AG10803 (cell line): ENCODE measurements around the gene RNU1-4.
"Not testable (repeated sequence)": the region's sequence is repeated elsewhere in the genome, so short reads cannot be mapped to it uniquely, and the experiment has no call there.

ENCODE experiments used
- DNase-seq: peaks from one replicate; pipeline ENCODE4 v3.0.0; 2010; ENCODE audit warnings: low read depth
- H3K4me3 ChIP-seq: 2 replicates; pipeline ENCODE4 v1.5.1; 2011; ENCODE audit warnings: mild to moderate bottlenecking, low read length, control low read depth
- TF ChIP-seq, protein P1 (sequence below): conservative IDR thresholded peaks from 2 replicates; pipeline ENCODE4 v1.5.1; 2011; ENCODE audit warnings: mild to moderate bottlenecking, low read length, control low read depth, inconsistent platforms

The RNU1-4 gene

DNA sequence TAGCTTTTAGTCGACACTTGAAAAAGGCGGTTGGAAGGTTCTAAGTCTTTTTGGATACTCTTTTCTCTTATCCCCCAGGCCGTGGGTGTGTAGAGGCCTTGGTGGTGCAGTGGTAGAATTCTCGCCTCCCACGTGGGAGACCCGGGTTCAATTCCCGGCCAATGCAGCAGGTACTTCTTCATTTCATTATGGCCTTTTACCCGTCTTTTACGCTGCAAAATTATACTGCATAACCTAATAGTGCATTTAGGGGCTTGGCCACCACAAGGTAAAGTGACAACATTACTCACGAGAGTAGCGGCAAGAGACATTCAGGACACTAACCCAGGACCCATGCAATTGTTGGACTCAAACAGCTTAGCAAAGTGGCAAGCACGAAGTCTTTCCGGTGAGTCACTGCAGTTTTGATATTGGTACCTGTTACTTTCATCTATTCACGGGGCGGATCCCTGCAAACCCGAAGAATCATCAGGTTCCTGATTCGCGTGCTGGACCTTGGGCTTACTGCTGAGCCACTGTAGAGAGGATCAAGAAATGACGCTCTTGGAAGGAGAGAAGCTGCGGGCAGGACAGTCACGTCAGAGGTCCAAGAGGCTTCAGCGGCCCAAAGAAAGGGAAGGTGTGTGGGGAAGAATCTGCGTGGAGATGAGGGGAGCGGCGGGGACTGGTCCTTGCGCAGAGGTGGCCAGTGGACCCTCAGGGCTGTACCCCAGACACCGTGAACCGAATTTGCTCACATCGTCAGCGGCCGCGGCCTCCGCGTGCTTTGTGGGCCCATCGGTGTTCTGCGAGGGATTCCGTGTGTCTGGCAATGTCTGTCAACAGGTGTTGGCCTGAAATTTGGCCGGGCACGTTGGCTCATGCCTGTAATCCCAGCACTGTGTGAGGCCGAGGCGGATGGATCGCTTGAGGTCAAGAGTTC, 12.9 kb upstream of the RNU1-4 start:
- no peak overlapping the region for H3K4me3 ChIP-seq
- TF ChIP-seq, protein P1, sequence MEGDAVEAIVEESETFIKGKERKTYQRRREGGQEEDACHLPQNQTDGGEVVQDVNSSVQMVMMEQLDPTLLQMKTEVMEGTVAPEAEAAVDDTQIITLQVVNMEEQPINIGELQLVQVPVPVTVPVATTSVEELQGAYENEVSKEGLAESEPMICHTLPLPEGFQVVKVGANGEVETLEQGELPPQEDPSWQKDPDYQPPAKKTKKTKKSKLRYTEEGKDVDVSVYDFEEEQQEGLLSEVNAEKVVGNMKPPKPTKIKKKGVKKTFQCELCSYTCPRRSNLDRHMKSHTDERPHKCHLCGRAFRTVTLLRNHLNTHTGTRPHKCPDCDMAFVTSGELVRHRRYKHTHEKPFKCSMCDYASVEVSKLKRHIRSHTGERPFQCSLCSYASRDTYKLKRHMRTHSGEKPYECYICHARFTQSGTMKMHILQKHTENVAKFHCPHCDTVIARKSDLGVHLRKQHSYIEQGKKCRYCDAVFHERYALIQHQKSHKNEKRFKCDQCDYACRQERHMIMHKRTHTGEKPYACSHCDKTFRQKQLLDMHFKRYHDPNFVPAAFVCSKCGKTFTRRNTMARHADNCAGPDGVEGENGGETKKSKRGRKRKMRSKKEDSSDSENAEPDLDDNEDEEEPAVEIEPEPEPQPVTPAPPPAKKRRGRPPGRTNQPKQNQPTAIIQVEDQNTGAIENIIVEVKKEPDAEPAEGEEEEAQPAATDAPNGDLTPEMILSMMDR, result no peak
- DNase-seq, result peak; percentile 29

DNA sequence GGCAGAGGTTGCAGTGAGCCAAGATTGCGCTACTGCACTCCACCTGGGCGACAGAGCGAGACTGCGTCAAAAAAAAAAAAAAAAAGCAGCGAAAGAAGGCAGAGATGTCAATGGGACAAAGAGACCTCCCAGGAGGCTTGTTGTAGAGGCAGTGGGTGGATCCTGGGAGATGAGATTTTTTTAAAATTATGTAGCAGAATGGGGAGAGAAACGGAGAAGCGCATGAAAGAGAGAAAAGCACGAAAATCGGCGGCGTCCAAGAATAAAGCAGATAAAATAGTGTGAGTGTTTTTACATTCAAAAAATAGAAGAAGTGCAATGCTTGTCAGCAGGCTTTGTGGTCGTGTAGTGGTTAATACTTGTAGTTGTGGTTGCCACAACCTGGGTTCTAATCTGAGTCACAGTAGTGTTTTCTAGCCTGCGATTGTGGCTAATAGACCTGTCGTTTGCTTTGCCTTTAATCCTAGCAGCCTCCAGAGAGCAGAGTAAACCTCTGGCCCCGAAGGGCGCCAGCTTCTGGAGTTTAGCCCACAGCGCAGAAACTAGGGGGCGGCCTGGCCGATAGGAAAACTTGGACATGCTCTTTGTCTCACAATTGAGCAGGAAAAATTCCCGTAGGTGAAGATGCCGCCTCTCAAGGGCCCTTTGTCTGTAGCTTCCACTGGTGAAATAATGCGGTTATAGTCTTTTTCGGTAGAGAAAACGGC, 11.9 kb upstream of the RNU1-4 start:
- not testable (repeated sequence) for H3K4me3 ChIP-seq

GRCh38 chr1:16732254-16732896, 7.9 kb upstream of the RNU1-4 start:
- not testable (repeated sequence) for DNase-seq

More for the DNA sequence above, 11.9 kb upstream of the RNU1-4 start:
- not testable (repeated sequence) for DNase-seq

DNA sequence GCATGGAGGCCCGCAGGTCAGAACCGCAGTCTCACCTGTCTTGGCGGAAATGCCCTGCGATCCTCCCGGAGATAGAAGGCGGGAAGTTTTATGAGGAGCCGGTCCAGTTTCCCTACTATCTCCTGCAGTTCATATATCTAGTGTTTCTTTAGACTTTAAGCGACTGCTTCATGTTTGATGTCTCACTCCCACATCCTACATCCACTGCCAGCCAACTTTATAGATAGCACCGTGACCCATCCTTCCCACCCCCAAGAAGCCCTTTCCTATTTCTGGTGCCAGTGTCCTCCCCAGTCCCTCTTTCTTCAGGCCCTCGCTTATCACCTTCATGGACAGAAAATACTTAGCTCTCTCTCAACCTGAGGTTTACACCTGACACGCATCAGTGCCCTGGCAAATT, 914 bp downstream of the RNU1-4 start:
- DNase-seq, H3K4me3 ChIP-seq: not testable (repeated sequence)

More at GRCh38 chr1:16732254-16732896, 7.9 kb upstream of the RNU1-4 start:
- not testable (repeated sequence) for H3K4me3 ChIP-seq

- not testable (repeated sequence) for DNase-seq, H3K4me3 ChIP-seq
Observed at GRCh38 chr1:16747660-16748059, 7.3 kb downstream of the RNU1-4 start.

- not testable (repeated sequence) for H3K4me3 ChIP-seq, DNase-seq
Observed at GRCh38 chr1:16748710-16749109, 8.4 kb downstream of the RNU1-4 start.

GRCh38 chr1:16749910-16750888, 9.9 kb downstream of the RNU1-4 start:
- not testable (repeated sequence) for DNase-seq, H3K4me3 ChIP-seq

DNA sequence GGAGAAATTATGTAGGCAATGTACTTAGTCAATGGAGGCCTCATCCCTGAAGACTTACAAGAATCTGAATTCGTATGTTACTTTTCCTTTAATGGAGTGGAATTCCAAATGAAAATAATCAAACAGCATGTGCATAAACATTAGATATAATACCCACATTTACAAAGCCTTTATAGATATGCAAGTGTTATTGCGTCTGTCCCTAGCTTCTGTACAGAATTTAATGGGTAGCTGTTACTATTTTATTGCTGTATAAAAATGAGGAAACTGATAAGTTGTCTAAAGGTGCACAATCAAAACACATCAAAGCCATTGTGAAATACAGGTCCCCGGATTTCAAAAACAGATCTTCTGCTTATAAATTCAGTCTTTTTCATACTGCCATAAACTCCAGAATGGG, 12.5 kb downstream of the RNU1-4 start:
- not testable (repeated sequence) for DNase-seq

DNA sequence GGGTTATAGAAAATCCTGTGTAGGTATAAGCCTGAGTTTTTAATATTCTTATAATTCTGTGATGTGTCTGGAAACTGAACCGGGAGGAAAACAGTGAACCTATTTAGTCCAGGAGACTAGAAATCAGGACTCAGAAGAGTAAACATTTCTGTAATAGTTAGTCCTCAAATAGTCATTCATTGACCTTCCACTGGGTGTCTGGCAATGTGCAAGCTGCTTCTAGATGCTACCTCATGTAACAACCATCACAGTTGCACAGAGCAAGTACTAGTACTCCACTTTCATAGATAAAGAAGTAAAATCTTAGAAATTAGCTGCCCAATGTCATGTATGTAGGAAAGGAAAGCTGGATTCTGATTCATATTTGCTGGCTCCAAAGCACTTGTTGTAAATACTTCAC, 15.1 kb downstream of the RNU1-4 start:
- H3K4me3 ChIP-seq, DNase-seq: not testable (repeated sequence)

More for the DNA sequence above, 12.5 kb downstream of the RNU1-4 start:
- H3K4me3 ChIP-seq, result not testable (repeated sequence)

DNA sequence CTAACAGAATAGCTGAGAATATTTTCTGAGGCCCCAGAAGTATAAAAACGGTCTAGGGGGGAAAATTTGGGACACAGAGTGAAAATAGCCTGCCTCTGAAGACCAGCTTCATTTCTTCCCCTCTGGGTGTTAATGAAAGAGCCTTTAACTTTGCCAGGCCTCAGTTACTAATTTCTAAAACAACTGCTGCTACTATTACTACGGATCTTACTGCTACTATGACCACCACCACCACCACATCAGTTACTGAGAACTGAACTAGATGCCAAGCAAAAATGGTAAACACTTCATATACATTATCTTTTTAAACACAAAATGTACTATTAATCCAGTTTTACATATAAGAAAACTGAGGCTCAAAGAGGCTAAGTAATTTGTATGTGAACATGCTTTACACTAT, 15.6 kb downstream of the RNU1-4 start:
- H3K4me3 ChIP-seq, DNase-seq: not testable (repeated sequence)

- not testable (repeated sequence) for DNase-seq, H3K4me3 ChIP-seq
Observed at GRCh38 chr1:16757574-16757973, 17.3 kb downstream of the RNU1-4 start.

GRCh38 chr1:16758060-16758459, 17.7 kb downstream of the RNU1-4 start:
- DNase-seq, H3K4me3 ChIP-seq: not testable (repeated sequence)

GRCh38 chr1:16759041-16759493, 18.8 kb downstream of the RNU1-4 start:
- not testable (repeated sequence) for DNase-seq, H3K4me3 ChIP-seq

DNA sequence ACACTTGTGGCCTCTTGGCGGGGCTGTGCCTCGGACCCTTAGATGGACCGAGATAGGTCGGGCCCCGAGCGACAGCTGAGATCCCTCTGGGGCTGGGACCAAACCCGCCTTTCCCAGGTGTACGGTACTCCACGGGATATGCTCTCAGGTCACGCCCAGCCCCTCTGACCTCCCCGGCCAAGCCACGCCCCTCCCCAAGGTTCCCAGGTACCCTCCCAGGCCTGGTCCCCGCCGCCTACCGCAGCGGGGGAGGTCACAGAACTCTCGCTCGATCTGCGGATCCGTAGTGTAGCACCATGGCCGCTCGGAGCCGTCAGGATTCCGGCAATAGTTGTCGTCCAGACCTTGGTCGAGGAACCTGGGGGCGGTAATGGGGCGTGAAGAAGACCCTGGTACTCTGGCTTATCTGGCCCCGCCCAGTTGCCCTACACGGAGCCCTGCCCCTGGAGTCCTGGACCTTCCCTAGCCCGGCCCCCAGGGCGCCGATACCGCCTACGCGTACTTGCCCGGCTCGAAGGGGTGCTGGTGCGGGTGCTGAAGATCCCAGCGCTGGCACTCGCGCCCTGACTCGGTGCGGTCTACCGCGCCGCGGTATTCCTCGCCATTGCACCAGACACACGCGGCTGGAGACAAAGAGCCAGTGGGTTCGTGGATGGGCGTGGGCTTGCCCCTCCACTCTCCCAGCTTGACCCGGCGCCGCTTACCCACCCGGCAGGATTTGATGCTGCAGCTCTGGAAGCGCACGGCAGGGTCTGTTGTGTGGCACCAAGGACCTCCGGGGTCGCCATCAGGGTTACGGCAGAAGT, 19.5 kb downstream of the RNU1-4 start:
- not testable (repeated sequence) for DNase-seq, H3K4me3 ChIP-seq

GRCh38 chr1:16760456-16760765, 20.1 kb downstream of the RNU1-4 start:
- H3K4me3 ChIP-seq, DNase-seq: not testable (repeated sequence)

GRCh38 chr1:16760801-16761200, 20.5 kb downstream of the RNU1-4 start:
- not testable (repeated sequence) for H3K4me3 ChIP-seq

More at GRCh38 chr1:16760801-16761200, 20.5 kb downstream of the RNU1-4 start:
- not testable (repeated sequence) for DNase-seq
